Aorta (tissue), 5 donors: ENCODE data around the gene INPP4B. TPM values are rescaled to one million over a fixed set of nuclear protein-coding genes. Genes with fewer than 3 reads are reported as not detected.

Experiments used
- ATAC-seq: fragments of 200-7000 bp; cut with Tn5 transposase; one replicate; pipeline ENCODE4 v1.9.1; 2022; ENCODE audit warnings: moderate library complexity; ENCODE audit not compliant: low FRiP score
- DNase-seq, 2 donors: peaks; one replicate each; pipeline ENCODE4 v3.0.0-alpha.2; 2020
- H3K27ac ChIP-seq, 2 donors: one replicate each; pipeline ENCODE4 v1.5.1; 2013; ENCODE audit warnings: low read length in 2 of 2, mild to moderate bottlenecking in 2 of 2, moderate library complexity in 2 of 2, control low read depth in 1 of 2, inconsistent platforms in 1 of 2, low read depth in 1 of 2
- H3K27me3 ChIP-seq, 2 donors: one replicate each; pipeline ENCODE4 v1.6.1; 2013; ENCODE audit warnings: control low read depth in 1 of 2, low read length in 1 of 2, mild to moderate bottlenecking in 1 of 2, moderate library complexity in 1 of 2; ENCODE audit not compliant: insufficient read depth in 2 of 2, control insufficient read depth in 1 of 2
- H3K36me3 ChIP-seq, 2 donors: one replicate each; pipeline ENCODE4 v1.6.1; 2013; ENCODE audit warnings: control low read depth in 1 of 2, low read length in 1 of 2, mild to moderate bottlenecking in 1 of 2; ENCODE audit not compliant: insufficient read depth in 2 of 2, control insufficient read depth in 1 of 2
- H3K4me1 ChIP-seq, 2 donors: one replicate each; pipeline ENCODE4 v1.6.1; 2013; ENCODE audit warnings: low read length in 2 of 2, control low read depth in 1 of 2, mild to moderate bottlenecking in 1 of 2, moderate library complexity in 1 of 2; ENCODE audit not compliant: insufficient read depth in 2 of 2, control insufficient read depth in 1 of 2
- H3K4me3 ChIP-seq, 2 donors: one replicate each; pipeline ENCODE4 v1.5.1; 2013; ENCODE audit warnings: low read length in 2 of 2, control low read depth in 1 of 2, mild to moderate bottlenecking in 1 of 2
- H3K9me3 ChIP-seq: one replicate; pipeline ENCODE4 v1.6.1; 2013; ENCODE audit warnings: mild to moderate bottlenecking, low read length; ENCODE audit not compliant: control insufficient read depth
- WGBS, 2 donors: extraction: QIAGEN DNeasy Blood & Tissue Kit; methylation state at CpG; one replicate each; pipeline ENCODE4 v1.1.7; 2013; 5-methylcytosine and 5-hydroxymethylcytosine counted together
- intact Hi-C, 2 donors: fragments of 100-400 bp; cut with DNase I; formaldehyde crosslinking; loops; one replicate each; pipeline versions ENCODE4 v1.14.2 to v1.15.0; 2022
- polyA plus RNA-seq, 2 donors: library from polyadenylated mRNA; stranded (reverse); fragments of 200-250 nt; gene quantifications; one replicate each; pipeline ENCODE4 v1.2.3, GENCODE V29; 2013
- total RNA-seq, 2 donors: library from RNA; stranded (reverse); fragmentation: NEBNext Ultra II Directional; extraction: Animal tissue kit (Norgen Biotek cat#: 25700); gene quantifications; one replicate each; pipeline ENCODE4 v1.2.1, GENCODE V29; 2021
- donor health status: healthy with polysubstance abuse.
- donor health status: Bipolar disorder and iron deficiency.
- donor health status: DM: no; HTN: no; CAD: no.
- donor health status: DM: no; HTN: no; CAD: no.
- donor health status: DM: yes; HTN: yes; CAD: no.

Gene INPP4B
- total and polyA plus RNA-seq, 4 donors, result 3.3 to 36.8 (median 20.7) TPM

- no peak for ATAC-seq
- WGBS, 2 donors, result 97 to 99% methylated on average over 1 of the region's 1 CpG
- H3K27ac ChIP-seq, result no peak overlapping the region
- no peak overlapping the region for H3K4me3 ChIP-seq
- no peaks in the 10 kb centered on the region for H3K36me3 ChIP-seq
- no peak for DNase-seq
- no peaks in the 10 kb centered on the region for H3K9me3 ChIP-seq
- H3K4me1 ChIP-seq, result peaks cover 0 to 4% of the 10 kb centered on the region in 2 donors
- H3K27me3 ChIP-seq, result no peaks in the 10 kb centered on the region
- intact Hi-C loops, result no loop called here
Measured at GRCh38 chr4:142064181-142064580, 781.9 kb downstream of the INPP4B start.

GRCh38 chr4:142045996-142046395 lies 800.1 kb downstream of the INPP4B start:
- ATAC-seq (no peak), DNase-seq (no peak)
- Histone ChIP-seq H3K9me3 (no peaks in the 10 kb centered on the region), H3K4me1 (no peaks in the 10 kb centered on the region), H3K36me3 (no peaks in the 10 kb centered on the region), H3K27me3 (no peaks in the 10 kb centered on the region), H3K4me3 (no peak overlapping the region), H3K27ac (no peak overlapping the region)
- intact Hi-C loops, result no loop called here
- WGBS, 2 donors, result 87 to 90% methylated on average over 2 of the region's 2 CpGs

DNA sequence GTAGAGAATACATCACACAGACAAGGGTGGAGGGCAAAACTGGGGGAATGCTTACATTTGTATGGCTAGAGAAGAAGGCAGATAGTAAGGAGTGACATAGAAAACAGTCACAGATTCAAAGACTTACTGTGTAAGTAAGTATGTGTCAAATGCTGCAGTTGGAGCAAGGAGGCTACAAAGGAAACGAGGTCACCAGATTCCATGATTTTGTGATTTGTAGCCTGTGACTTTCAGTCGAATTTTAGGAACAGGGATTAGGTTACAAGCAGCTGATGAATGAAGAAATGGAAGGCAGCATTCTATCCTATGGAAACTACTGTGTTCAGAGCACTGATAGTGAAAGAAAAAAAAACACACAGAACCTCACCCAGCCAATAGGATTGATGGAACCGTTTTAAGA lies 801.8 kb downstream of the INPP4B start:
- Histone ChIP-seq H3K36me3 (peaks cover 0 to 3% of the 10 kb centered on the region in 2 donors), H3K4me1 (no peaks in the 10 kb centered on the region), H3K9me3 (no peaks in the 10 kb centered on the region), H3K27ac (no peak overlapping the region), H3K4me3 (no peak overlapping the region), H3K27me3 (no peaks in the 10 kb centered on the region)
- intact Hi-C loops, result no loop called here
- ATAC-seq (no peak), DNase-seq (no peak)
- 27 to 31% methylated on average over 3 of the region's 3 CpGs for WGBS, 2 donors

DNA sequence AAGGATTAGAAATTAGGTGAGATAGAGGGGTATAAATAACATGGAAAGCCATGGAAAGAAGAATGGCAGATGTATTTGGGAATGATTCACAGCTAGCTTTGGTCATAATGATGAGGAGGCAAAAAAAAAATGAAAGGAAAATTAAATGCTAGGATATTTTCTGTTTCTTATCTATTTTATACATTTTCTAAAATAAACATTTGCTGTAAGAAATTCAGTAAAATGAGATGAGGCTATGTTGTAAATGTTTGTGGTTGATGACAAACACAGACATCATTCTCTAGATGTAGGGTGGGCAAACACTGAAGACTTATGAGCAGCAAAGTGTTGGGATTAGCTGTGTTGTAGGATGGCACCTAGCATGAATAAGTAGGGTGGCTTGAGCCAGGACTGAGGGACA lies 802.6 kb downstream of the INPP4B start:
- Histone ChIP-seq H3K27ac (no peak overlapping the region), H3K4me3 (no peak overlapping the region), H3K9me3 (no peaks in the 10 kb centered on the region), H3K27me3 (no peaks in the 10 kb centered on the region), H3K36me3 (peaks cover 0 to 3% of the 10 kb centered on the region in 2 donors), H3K4me1 (no peaks in the 10 kb centered on the region)
- no peak for DNase-seq
- ATAC-seq, result no peak
- intact Hi-C loops, result no loop called here

GRCh38 chr4:142041788-142042187 lies 804.3 kb downstream of the INPP4B start:
- ATAC-seq (no peak), DNase-seq (no peak)
- Histone ChIP-seq H3K27me3 (no peaks in the 10 kb centered on the region), H3K27ac (no peak overlapping the region), H3K4me3 (no peak overlapping the region), H3K36me3 (peaks cover 0 to 3% of the 10 kb centered on the region in 2 donors), H3K4me1 (peaks cover 0 to under 1% of the 10 kb centered on the region in 2 donors), H3K9me3 (no peaks in the 10 kb centered on the region)
- intact Hi-C loops, result no loop called here
- WGBS, 2 donors, result 88 to 91% methylated on average over 1 of the region's 1 CpG

DNA sequence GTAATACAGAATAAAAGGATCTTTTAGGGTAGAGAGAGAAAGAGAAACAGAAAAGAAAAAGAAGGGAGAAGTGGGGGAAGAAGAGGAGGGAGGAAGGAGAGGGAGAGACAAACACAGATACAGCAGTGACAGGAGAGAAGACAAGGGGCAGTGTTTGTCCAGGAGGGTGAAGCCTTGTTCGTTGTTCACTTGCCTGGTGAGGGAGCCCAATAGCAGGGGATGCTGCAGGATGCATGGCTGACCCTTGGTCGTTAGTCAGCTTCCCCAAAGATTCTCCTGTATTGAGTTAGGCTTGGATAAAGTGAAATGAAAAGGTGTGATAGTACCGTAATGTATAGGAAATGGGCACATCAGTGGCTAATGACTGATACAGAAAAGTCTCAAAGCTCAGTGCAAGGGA lies 806.1 kb downstream of the INPP4B start:
- ATAC-seq (no peak), DNase-seq (no peak)
- H3K27me3 ChIP-seq, result no peaks in the 10 kb centered on the region
- WGBS, 2 donors, result 62 to 69% methylated on average over 3 of the region's 3 CpGs
- peaks cover 0 to 2% of the 10 kb centered on the region in 2 donors for H3K4me1 ChIP-seq
- no peak overlapping the region for H3K27ac ChIP-seq
- H3K36me3 ChIP-seq, result peaks cover 0 to 3% of the 10 kb centered on the region in 2 donors
- no peak overlapping the region for H3K4me3 ChIP-seq
- no peaks in the 10 kb centered on the region for H3K9me3 ChIP-seq
- intact Hi-C loops, result no loop called here

- ATAC-seq (no peak), DNase-seq (no peak)
- 71 to 74% methylated on average over 4 of the region's 4 CpGs for WGBS, 2 donors
- peaks cover 0 to 3% of the 10 kb centered on the region in 2 donors for H3K36me3 ChIP-seq
- no peak overlapping the region for H3K4me3 ChIP-seq
- H3K9me3 ChIP-seq, result no peaks in the 10 kb centered on the region
- intact Hi-C loops, result no loop called here
- peaks cover 0 to 2% of the 10 kb centered on the region in 2 donors for H3K4me1 ChIP-seq
- H3K27ac ChIP-seq, result no peak overlapping the region
- H3K27me3 ChIP-seq, result no peaks in the 10 kb centered on the region
Measured at GRCh38 chr4:142036795-142037583, 809.1 kb downstream of the INPP4B start.

DNA sequence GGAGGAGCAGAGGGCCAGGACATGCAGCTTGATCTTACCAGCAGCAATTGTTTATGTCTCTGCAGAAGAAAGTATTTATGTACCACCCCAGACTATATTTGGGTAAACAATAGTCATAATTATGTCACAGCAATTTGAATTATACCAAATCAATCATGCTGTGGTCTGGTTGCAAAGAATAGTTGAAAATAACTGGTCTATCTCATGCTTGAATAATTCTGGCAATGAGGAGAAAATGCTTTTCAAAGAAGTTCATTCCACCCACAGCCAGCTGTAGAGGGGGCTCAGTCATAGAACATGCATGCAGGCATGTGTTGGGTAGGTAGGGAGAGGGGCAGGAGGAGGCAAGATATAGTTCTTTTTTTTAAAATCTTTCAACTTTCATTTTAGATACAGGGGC lies 810.5 kb downstream of the INPP4B start:
- no peak overlapping the region for H3K27ac ChIP-seq
- no peaks in the 10 kb centered on the region for H3K9me3 ChIP-seq
- no peak overlapping the region for H3K4me3 ChIP-seq
- DNase-seq (no peak), ATAC-seq (no peak)
- H3K36me3 ChIP-seq, result peaks cover 0 to 3% of the 10 kb centered on the region in 2 donors
- no peaks in the 10 kb centered on the region for H3K27me3 ChIP-seq
- intact Hi-C loops, result no loop called here
- H3K4me1 ChIP-seq, result peaks cover 0 to 2% of the 10 kb centered on the region in 2 donors

- 96 to 100% methylated on average over 3 of the region's 3 CpGs for WGBS, 2 donors
- ATAC-seq (no peak), DNase-seq (no peak)
- Histone ChIP-seq H3K9me3 (no peaks in the 10 kb centered on the region), H3K4me3 (no peak overlapping the region), H3K27me3 (no peaks in the 10 kb centered on the region), H3K36me3 (no peaks in the 10 kb centered on the region), H3K4me1 (peaks cover 0 to 2% of the 10 kb centered on the region in 2 donors), H3K27ac (no peak overlapping the region)
- intact Hi-C loops, result no loop called here
Measured at GRCh38 chr4:142034101-142034500, 812.0 kb downstream of the INPP4B start.
